GOT3 (cell line): ENCODE measurements around the gene DZIP3.

Experiments used
- DNase-seq: peaks from one replicate; lab custom pipeline; 2025; ENCODE audit warnings: mixed read lengths; lab: John Stamatoyannopoulos, UW

Gene DZIP3

DNA sequence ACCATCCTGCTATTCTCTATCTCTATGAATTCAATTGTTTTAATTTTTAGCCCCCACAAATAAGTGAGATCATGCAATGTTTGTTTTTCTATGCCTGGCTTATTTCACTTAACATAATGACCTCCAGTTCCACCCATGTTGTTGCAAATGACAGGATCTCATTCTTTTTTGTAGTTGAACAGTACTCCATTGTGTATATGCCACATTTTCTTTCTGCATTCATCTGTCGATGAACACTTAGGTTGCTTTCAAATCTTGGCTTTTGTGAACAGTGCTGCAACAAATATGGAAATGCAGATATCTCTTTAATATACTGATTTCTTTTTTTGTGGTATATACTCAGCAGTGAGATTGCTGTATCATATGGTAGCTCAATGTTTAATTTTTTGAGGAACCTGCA lies 108.9 kb downstream of the DZIP3 start:
- no peak for DNase-seq

DNA sequence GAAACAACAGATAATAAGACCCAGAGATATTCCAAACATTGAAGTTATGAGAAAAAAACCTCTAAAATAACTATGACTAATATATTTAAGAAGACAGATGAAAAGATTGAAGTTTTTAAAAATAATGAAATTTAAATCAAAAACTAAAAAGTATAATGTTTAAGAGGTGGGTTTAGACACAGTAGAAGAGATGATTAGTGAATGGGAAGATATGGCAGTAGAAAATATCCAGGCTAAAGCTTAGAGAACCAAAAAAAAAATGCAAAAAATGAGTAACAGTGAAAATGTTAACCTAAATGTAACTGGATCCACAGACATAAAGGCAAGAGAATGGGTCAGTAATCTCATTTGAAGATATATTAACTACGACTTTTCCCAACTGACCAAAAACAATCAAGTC lies 115.5 kb downstream of the DZIP3 start:
- no peak for DNase-seq

DNA sequence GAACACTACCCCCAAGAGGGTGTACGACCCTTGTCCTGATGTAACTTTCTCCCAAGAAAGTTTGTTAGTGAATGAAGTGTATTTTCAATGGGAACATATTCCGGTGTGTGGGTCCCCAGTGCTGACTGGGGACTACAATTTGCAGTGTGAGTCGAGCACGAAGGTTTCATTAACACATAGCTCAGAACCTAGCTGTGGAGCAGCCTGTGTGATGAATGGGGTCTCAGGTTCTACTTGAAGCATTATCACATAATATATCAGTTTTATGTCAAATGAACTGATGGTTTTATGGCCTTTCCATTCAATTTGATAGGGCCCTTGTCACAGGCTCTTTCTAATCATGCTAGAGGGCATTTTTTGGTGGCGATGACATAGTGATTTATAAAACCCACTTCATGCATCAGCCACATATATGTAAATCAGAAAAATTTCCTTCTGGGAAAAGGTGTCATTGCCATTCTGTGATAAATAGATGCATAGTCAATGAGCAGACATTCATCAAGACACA lies 123.5 kb downstream of the DZIP3 start:
- DNase-seq, result no peak

DNA sequence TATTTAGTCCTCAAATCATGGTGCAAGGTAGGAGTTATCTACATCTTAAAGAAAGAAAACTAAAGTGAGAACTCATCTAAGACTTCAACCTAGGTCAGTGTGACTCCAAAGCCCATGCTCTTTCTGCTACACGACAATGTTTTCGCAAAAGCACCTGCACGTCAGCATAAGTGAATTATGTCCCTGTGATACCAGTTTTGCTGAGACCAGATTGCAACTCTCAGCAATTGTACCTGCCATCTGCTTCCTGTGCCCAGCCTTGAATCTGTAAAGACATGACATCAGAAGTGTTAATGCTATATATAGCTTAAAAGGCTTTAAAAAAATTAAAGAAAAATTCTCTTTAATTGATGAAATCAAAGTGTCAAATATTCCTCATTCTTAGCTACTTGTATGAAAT lies 124.3 kb downstream of the DZIP3 start:
- no peak for DNase-seq

DNA sequence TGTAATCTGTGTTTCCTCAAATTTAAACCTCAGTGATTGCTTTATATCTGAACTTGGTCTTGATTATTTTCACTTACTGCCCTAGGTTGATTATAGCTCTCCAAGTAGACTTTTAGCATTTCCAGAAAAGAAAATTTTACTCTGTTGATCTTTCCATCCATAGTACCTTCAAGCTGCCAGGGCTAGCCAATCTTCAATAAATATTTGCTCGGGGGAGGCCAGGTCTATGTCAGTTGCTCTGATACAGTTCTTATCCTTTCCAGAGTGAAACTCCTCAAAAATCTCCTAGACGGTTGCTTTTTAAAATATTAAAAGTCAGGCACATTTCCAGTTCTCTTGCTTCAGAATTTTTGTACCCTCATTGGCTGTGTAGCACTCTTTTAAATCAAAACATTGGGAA lies 128.9 kb downstream of the DZIP3 start:
- no peak for DNase-seq

DNA sequence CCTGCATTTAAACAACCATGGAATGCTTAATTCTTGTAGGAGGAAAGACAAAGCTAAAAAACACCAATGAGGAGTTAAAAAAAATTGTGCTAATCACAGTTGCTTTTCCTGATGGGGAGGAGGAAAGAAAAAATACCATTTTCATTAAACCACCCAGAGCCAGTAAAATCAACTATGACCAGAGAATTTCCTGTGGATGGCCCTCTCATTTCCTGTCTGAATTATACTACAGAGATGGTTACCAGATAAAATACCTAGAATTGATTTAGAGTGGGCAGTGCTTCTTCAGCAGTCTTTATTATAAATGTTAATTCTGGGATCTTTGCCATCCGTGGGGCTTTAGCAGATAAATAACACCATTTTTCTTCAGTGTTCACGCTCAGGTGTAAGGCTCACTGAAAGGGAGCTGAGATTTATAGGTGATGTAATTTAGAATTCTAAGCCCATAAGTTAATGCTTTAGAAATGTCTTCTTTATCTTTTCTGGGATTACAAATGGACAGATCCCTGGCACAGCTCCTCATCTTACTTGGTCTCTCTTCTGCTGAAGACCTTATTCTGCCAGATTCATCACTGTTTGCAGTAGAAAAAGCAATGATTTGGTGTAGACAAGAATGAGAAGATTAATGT lies 129.8 kb downstream of the DZIP3 start:
- no peak for DNase-seq

DNA sequence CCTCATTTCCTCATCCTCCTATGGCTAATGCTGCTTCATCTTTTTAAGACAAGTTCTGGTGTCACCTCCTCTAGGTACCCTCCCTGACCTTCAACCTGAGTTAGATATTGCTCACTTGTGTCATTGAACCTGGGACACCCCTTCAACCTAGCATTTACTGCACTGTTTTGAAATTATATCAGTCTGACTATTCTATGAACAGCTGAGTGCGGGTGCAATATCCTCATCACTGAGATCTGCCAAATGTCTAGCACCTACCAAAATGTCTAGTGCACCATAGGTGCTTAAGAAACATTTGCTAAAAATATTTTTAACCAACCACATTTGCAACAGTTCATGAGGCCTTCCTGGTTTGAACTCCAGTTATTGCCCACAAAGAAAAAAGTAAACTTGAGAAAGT lies 133.2 kb downstream of the DZIP3 start:
- no peak for DNase-seq

DNA sequence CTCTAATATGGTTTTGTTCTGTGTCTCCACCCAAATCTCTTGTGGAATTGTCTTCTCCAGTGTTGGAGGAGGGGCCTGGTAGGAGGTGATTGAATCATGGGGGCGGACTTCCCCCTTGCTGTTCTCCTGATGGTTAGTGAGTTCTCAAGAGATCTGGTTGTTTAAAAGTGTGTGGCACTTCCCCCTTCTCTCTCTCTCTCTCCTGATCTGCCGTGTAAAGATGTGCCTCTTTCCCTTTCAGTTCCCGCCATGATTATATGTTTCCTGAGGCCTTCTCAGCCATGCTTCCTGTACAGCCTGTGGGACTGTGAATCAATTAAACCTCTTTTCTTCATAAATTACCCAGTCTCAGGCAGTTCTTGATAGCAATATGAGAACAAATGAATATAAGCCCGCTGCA lies 134.6 kb downstream of the DZIP3 start:
- DNase-seq, result no peak

DNA sequence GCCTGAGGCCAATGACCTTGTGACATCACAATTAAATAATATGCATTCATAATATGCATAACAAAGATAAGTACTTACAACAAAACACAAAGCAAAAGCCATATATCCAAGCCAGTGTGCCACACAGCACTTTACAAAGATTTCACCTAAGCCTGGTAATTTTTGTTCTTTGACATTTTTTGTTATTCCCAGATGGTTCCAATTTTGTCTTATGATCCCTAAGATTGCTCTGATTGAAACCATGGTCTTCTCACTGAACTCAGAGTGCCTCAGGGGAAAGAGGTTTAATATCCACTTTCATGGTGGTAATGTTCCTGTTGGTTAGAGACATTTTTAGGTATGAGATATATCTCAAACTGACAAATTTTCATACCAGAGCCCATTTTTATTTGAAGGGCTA lies 138.6 kb downstream of the DZIP3 start:
- DNase-seq, result no peak

DNA sequence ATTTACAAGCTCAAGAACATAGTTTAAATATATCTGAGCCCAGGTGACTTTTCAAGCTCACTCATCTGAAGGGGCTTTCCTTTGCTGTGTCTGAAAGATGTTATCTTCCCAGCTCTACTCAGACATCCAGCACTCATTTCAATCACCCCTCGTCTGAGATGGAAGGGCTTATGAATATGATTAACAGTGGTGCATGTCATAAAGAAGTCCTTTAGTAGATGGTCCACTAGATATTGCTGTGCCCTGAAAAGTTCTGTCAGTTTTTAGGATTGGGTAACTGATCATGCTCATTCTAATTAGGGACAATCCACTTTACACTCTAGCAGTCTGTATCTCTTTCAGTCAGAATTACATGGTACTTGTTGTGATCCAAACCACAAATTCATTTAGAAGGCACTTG lies 139.4 kb downstream of the DZIP3 start:
- DNase-seq, result no peak

DNA sequence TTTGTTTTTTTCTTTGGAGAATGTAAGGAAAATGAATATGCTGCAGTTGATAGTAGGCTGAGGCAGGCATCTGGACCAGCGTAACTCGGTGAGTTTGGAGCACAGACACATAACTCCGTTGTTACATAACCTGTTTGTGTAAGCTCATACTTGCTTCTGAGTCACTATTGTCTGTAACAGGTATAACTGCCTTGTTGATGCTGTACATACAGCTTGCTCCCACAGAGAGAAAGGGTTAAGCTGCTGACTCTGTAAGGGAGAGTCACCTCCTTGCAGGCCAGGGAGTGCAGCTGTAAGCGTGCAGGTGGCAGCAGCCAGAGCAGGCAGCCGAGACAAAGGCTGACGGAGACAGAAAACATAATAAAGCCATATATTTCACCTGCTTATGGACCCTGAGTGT lies 147.3 kb downstream of the DZIP3 start:
- DNase-seq, result no peak

DNA sequence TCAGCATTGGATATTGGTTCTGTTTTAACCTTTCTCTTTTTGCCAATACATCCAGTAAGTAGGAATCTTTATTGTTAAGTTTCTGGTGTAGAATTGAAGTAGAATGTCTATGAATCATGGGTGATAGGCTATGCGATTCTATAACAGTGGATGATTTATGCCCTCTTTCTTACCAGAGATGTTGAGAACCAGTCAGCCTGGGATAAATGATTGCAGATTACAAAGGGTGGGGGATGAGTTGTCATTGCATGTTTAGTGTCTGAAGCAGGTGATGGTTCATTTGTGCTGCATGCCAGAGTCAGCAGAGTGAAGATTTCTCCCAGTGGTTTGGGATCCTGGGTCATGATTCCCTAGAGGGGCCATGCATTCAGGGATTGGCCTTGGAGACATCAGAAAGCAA lies 153.4 kb downstream of the DZIP3 start:
- no peak for DNase-seq
